Bone marrow (tissue), 2 donors: ENCODE data around the gene SYMPK.

ENCODE experiments used
- DNase-seq, 2 donors: peaks; one replicate each; lab custom pipeline; 2025; lab: John Stamatoyannopoulos, UW

SYMPK gene

DNA sequence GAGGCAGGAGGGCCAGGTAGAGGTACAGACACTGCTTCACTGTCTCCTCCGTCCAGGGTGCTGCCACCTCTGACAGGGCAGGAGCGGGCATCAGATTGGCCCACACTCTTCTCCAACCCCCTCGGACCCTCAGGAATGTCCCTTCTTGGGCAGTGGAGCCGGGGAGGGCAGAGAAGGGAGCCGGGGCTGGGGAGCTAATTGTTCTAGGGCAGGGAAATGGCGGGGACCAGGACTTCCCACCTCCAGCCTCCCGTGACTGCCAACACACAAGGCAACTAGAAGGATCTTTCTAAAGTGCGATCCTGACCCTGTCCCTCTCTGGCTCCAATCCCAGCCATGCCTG lies 37.7 kb downstream of the SYMPK start:
- no peak for DNase-seq

- no peak for DNase-seq
These were observed 38.2 kb downstream of the SYMPK start for GRCh38 chr19:45824531-45825262.

DNA sequence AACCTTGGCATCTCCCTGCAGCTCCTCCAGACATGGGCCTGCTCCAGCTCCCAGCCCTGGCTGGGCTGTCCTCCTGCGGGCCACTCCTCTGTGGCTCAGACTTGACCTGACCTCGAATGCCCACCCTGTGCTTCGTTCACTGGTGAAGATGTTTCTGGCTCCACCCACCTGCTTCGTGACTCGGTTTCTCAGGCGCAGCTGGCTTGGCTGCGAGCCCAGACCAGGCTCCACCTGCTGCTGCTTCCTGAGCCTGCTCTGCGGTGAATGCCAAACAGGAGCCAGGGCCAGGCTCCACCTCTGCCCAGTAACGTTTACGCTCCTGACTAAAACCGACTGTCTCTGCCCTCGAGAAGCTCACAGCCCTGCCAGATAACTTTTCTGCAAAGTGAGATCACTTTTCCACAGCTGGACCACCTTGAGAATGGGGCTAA lies 38.9 kb downstream of the SYMPK start:
- no peak for DNase-seq

- no peak for DNase-seq
These were observed 39.8 kb downstream of the SYMPK start for GRCh38 chr19:45823182-45823581.

GRCh38 chr19:45822716-45823115 lies 40.2 kb downstream of the SYMPK start:
- DNase-seq: no peak

DNA sequence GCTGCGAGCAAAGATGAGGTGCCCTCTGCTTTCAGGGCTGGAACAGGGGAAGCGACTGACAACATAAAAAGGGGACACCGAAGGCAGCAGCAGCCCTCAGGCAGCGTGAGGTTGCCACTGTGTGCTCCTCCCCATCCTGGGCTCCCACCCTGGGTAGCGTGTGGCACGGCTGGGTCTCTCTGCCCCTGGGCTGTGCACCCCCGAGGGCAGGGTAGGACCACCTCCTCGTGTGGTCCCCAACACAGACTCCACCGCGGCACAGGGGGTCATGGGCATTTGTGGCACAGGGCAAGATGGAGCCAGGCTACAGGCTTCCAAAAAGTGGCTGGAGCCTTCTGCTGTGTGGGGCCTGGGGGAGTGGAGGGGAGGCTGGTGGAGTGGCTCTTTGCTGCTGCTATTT lies 41.4 kb downstream of the SYMPK start:
- no peak for DNase-seq

DNA sequence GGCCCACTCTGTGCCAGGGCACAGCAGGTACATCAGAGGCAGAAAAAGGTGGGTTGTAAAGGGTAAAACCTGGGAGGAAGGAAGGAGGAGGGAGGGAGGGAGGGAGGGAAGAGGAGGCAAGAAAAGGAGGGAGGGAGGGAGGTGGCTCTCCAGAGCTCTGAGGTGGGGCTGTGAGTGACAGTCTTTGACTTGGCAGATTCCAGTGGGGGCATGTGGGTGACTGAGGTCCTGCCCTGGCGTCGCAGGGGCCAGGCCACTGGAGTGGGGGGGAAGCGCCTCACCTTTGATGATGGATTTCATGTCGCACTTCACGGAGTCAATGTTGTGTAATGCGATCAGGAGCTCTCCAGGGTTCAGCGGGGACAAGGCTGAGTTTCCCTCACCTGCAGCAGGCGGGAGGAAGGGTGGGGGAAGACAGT lies 41.8 kb downstream of the SYMPK start:
- DNase-seq: no peak

- DNase-seq: no peak
These were observed 42.4 kb downstream of the SYMPK start for GRCh38 chr19:45820413-45821102.

DNA sequence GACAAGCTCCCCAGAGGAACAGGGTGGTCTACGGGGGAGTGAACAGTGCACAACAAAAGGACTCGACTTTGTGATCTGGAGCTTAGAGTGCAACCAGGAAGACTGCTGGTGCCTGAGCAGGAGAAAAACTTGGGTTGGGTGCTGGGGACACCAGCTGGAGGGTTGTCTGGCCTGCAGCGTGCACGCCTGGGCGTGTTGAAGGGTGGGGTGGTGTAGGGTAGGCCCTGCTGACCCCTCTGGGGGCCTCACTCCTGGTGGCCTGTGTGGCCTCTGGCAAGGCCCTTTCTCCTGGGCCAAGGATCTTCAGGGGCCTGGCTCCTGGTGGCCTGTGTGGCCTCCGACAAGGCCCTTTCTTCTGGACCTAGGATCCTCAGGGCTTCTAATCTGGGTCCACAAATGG lies 43.2 kb downstream of the SYMPK start:
- DNase-seq: no peak

- no peak for DNase-seq
These were observed 45.1 kb downstream of the SYMPK start for GRCh38 chr19:45817725-45818301.

DNA sequence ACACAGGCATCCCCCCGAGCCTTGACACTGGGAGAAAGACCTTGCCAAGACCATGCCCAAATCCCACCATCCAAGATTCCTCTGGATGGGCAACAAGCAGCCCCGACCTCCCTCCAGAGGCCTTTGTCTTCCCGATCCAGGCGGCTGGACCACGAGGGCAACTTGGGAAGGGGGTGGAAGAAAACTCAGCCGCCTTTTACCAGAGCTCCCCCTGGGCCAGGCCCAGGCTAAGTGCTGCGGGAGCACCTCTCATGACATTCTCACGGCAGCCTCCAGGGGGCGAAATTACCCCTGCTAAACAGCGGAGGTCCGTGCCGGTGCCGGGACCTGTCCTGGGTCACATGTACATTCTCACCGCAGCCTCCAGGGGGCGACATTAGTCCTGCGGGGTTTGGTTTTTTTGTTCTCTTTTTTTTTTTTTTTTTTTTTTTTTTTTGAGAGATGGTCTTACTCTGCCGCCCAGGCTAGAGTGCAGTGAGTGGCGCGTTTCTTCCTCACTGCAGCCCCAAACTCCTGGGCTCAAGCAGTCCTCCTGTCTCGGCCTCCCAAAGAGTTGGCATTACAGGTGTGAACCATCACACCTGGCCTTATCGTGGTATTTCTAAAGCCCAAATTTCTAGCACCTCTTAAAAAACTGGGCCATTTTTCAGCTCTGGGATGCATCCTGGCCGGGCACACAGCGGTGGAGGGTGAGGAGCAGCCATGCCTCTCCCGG lies 45.8 kb downstream of the SYMPK start:
- DNase-seq: peak; percentile 83 to 91

GRCh38 chr19:45816236-45817009 lies 46.5 kb downstream of the SYMPK start:
- no peak for DNase-seq

- peak in 1 of 2 donors; percentile 13 for DNase-seq
These were observed 47.3 kb downstream of the SYMPK start for GRCh38 chr19:45815481-45816216.

DNA sequence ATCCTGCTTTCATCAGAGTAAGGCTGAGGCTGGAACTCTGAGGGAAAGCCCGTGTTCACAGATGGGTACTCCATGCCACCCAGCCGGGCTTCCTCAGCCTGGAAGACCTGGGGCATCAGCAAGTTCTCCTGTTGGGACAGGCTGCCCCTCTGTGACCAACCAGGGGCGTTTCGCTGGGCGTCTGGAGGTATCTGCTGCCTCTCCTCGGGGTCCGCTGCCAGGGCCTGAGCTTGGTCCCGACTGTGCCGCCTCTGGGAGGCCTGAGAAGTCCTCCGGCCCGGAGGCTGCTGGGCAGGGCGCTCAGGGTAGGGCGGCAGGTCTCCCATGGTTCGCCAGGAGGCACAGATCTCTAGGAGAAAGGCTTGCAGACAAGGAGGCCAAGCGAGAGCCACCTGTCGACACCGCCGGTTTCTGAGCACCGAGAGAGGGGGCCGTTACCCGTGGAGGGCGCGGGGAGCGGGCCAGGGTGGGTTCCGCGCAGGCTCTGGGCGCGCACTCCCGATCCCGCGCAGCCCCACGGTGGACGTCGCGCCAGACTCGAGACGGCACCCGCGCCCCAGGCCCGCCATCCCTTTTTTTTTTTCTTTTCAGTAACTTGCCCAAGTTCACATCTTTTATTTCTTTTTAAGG lies 48.0 kb downstream of the SYMPK start, which contains the start of gene RSPH6A:
RSPH6A (minus strand) TSS at position 458 of the 630 bp plus-strand sequence; CDS start at position 326, 132 bp downstream.
- DNase-seq: no peak

DNA sequence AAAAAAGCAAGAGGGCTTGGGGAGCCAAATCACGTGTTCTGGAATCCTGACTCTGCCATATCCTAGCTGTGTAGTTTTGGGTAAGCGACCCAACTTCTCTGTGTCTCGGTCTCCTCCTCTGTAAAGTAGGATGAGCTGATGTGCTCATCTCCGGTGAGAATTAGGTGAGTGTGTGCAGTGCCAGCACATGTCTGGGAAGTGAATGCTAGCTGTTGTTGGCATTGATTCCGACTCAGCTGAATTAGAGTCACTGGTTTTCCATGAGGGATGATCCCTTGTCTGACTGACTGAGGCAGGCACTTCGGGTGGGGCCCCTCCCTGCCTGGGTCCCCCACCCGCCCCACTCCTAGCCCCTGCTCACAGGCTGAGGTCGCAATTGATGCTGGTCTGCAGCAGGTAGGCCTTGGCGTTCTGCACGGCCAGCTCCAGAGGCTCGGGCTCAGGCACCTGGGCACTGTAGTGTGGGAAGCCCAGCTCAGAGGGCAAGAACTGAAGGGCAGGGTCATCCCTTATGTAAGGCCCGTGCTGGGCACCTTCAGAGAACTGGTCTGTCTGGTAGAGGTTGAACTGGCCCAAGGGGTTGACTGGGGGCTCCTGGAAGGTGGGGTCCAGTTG lies 48.7 kb downstream of the SYMPK start:
- DNase-seq: no peak

DNA sequence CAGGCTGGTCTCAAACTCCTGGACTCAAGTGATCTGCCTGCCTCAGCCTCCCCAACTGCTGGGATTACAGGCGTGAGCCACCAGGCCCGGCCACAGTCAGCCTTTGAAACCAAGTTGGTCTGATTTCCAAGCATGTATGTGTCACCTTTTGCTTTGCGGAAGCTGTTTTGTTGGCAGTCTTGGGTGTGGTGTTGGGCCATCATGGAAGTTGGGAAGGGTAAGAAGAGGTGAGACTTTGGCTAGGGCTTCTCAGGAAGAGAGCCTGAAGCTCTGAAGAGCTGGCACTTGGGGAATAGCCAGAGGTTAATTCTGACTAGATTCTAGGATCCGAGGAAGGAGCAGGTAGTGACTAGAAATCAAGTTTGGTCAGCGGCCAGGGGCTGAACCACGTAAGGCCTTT lies 50.6 kb downstream of the SYMPK start:
- DNase-seq: no peak

GRCh38 chr19:45809643-45810159 lies 53.2 kb downstream of the SYMPK start:
- peak in 1 of 2 donors; percentile 75 for DNase-seq

DNA sequence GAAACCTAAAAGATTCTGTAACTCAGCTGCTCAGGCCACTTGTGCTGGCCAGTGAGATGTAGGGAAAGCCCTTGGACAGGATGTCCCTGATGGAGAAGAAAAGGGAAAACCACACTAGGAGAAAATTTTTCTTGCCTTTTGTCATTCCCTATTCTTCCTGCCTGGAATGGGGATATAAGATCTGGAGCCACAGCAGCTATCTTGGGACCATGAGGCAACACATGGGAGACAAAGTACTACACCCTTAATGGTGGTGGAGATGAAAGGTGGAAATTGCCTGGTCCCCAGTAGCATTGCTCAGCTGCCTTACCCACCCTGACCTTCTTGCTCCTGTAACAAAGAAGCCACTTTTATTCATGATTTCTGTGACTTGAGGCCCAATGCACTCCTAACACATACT lies 57.2 kb downstream of the SYMPK start:
- no peak for DNase-seq

DNA sequence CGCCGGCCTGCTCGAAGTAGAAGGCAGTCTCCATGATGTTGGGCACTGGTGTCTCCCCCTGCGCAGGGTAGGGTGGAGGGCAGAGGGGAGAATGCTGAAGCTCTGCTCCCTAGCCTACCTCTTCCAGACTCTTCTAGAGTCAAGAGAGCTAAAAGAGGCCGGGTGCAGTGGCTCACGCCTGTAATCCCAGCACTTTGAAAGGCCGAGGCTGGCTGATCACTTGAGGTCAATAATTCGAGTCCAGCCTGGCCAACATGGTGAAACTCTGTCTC lies 58.1 kb downstream of the SYMPK start:
- DNase-seq: no peak
